ENCODE results near the gene NPC1L1. TPM values are rescaled to one million over a fixed set of nuclear protein-coding genes. Genes with fewer than 3 reads are reported as not detected.

NPC1L1 gene
- total and polyA plus RNA-seq, 8 donors = 0.06 to 0.50 (median 0.32) TPM; not detected in 1

DNA sequence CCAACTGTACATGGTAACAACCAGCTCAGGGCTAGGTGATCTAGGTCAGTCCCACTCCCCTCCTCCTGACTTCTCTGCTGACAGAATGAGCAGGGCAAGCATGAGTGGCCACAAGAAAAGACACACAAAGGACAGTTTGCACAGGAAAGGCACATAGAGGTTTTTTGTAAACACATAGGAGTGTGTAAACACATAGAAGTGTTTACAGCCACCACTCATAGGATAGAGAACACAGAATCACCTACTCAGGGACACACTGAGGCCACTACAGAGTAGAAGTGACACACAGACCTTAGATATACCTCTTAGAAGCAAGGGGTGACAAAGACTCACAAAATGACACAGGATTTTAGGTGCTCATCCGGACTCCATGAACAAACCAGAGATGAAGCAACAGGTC is 69.7 kb downstream of the NPC1L1 start:
- Histone ChIP-seq H3K9me3 (no peaks in the 10 kb centered on the region), H3K36me3 (peaks cover 0 to 57% of the 10 kb centered on the region in 2 donors), H3K4me3 (no peak overlapping the region), H3K27ac (no peak overlapping the region), H3K4me1 (peaks cover 0 to 16% of the 10 kb centered on the region in 2 donors), H3K27me3 (no peaks in the 10 kb centered on the region)
- DNase-seq (no peak), ATAC-seq (peak; percentile 29)
- TF ChIP-seq, protein P1, sequence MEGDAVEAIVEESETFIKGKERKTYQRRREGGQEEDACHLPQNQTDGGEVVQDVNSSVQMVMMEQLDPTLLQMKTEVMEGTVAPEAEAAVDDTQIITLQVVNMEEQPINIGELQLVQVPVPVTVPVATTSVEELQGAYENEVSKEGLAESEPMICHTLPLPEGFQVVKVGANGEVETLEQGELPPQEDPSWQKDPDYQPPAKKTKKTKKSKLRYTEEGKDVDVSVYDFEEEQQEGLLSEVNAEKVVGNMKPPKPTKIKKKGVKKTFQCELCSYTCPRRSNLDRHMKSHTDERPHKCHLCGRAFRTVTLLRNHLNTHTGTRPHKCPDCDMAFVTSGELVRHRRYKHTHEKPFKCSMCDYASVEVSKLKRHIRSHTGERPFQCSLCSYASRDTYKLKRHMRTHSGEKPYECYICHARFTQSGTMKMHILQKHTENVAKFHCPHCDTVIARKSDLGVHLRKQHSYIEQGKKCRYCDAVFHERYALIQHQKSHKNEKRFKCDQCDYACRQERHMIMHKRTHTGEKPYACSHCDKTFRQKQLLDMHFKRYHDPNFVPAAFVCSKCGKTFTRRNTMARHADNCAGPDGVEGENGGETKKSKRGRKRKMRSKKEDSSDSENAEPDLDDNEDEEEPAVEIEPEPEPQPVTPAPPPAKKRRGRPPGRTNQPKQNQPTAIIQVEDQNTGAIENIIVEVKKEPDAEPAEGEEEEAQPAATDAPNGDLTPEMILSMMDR (IDR thresholded peaks at IDR 0.05) = no peak
- intact Hi-C loops (cut with DNase I) = no loop called here

DNA sequence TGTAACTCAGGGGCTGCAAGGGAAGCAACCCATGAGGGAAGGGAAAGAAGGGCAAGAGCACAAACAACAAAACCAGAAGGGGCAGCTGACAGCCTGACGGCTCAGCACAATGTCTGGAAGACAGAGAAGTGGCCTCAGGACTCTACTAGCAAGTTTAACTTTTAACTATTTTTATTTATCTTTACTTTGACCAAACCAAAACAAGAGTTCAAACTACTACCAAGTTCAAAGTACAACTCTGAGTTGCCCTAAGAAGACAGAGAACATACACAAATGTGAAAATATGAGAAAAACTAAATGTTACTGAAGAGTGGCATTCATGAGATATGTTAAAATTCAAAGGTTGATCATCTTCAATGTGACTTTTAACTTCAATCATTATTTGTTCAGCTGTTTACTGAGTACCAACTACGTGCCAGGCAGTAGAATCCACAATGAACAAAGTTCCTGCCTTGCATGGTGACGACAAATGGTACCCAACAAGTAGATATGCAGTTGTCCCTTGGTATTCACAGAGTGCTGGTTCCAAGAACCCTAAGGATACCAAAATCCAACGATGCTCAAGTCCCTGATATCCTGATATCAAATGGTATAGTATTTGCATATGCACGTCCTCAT is 70.4 kb downstream of the NPC1L1 start:
- Histone ChIP-seq H3K36me3 (peaks cover 0 to 56% of the 10 kb centered on the region in 2 donors), H3K4me3 (no peak overlapping the region), H3K27ac (no peak overlapping the region), H3K4me1 (peaks cover 0 to 16% of the 10 kb centered on the region in 2 donors), H3K27me3 (no peaks in the 10 kb centered on the region), H3K9me3 (no peaks in the 10 kb centered on the region)
- TF ChIP-seq, protein P1 (IDR thresholded peaks at IDR 0.05) = no peak
- ATAC-seq = no peak
- no peak for DNase-seq
- intact Hi-C loops (cut with DNase I) = no loop called here

DNA sequence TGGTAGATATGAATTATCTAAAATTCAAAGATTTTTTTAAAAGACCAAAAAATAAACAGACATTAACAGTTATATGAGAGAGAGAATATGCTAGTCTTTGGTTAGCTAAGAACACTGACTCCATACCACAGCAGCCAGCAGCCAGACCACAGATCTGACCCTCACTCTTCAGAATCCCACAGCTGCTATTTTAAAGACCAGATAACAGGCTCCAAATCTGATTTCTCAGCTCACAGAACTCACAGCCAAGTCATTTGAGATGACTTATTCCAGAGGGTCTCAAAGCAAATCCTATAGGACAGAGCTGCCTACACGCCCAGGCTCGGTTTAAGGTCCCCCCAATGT is 71.0 kb downstream of the NPC1L1 start:
- no peaks in the 10 kb centered on the region for H3K9me3 ChIP-seq
- peaks cover 0 to 16% of the 10 kb centered on the region in 2 donors for H3K4me1 ChIP-seq
- H3K27ac ChIP-seq = no peak overlapping the region
- DNase-seq = no peak
- H3K27me3 ChIP-seq = no peaks in the 10 kb centered on the region
- no peak for ATAC-seq
- no peak overlapping the region for H3K4me3 ChIP-seq
- intact Hi-C loops (cut with DNase I) = no loop called here
- H3K36me3 ChIP-seq = peaks cover 0 to 52% of the 10 kb centered on the region in 2 donors
- TF ChIP-seq, protein P1 (IDR thresholded peaks at IDR 0.05) = no peak

DNA sequence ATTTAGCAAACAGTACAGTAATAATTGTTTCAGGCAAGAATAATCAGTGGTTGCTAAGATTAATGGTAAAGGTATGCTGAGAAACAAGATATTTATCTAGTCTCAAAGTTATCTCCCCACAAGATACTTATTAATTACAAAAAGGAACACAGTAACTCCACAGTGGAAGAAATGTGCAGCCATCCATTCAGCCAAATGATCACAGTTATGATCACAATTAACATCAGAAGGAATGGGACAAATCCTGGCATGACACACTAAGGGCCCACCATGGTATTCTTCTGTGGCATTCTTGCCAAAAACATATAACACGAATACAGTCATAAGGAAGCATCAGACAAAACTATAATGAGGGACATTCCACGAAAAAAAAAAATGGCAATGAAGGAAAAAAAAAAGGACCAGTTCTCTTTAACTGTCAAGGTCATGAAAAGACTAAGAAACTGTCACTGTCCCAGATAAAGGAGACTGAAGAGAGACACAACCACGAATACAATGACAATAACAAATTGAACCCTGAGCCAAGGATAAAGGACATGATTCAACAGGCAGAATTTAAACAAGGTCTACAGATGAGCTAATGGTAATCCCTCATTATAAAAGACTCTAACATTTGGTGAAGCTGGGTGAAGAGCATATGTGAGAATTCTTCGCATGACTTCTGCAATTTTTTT is 71.5 kb downstream of the NPC1L1 start:
- TF ChIP-seq, protein P1 (IDR thresholded peaks at IDR 0.05) = no peak
- DNase-seq (no peak), ATAC-seq (no peak)
- Histone ChIP-seq H3K36me3 (peaks cover 0 to 55% of the 10 kb centered on the region in 2 donors), H3K27ac (no peak overlapping the region), H3K9me3 (no peaks in the 10 kb centered on the region), H3K27me3 (no peaks in the 10 kb centered on the region), H3K4me3 (no peak overlapping the region), H3K4me1 (peaks cover 0 to 16% of the 10 kb centered on the region in 2 donors)
- intact Hi-C loops (cut with DNase I) = no loop called here

DNA sequence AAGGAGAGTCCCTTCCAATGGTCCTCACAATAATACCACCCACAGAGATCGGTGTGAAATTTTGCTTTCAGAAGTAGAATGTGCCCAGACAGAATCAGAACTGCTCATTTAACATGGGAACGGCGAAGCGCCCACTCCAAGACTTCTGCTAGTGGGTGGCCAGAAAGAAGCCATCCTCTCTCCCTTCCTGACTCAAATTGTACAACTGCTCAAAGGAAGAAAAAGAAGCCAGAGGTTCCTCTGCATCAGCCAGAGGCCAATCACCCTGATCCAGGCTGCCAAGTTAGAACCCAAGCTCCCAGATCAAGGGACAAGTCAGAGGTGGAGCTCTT is 73.9 kb downstream of the NPC1L1 start:
- Histone ChIP-seq H3K4me1 (peaks cover 0 to 16% of the 10 kb centered on the region in 2 donors), H3K36me3 (peaks cover 0 to 50% of the 10 kb centered on the region in 2 donors), H3K27ac (no peak overlapping the region), H3K27me3 (no peaks in the 10 kb centered on the region), H3K4me3 (no peak overlapping the region), H3K9me3 (no peaks in the 10 kb centered on the region)
- no peak for DNase-seq
- intact Hi-C loops (cut with DNase I) = no loop called here
- ATAC-seq = no peak
- TF ChIP-seq, protein P1 (IDR thresholded peaks at IDR 0.05) = no peak

Measured in left lung (tissue), 10 donors.